WI38 (cell line): ENCODE measurements around the gene RNF220.
"Not testable (repeated sequence)": the region's sequence is repeated elsewhere in the genome, so short reads cannot be mapped to it uniquely, and the experiment has no call there.

ENCODE experiments used
- H3K4me3 ChIP-seq: 2 replicates; pipeline ENCODE4 v1.5.1; 2011; ENCODE audit warnings: low read depth, mild to moderate bottlenecking, control low read depth, low read length
- TF ChIP-seq, protein P1 (sequence below): IDR thresholded peaks from 2 replicates; pipeline ENCODE4 v1.5.1; 2012; ENCODE audit warnings: low read depth, mild to moderate bottlenecking, control low read depth, low read length

RNF220 gene

GRCh38 chr1:44696101-44696500 lies 291.0 kb downstream of the RNF220 start:
- TF ChIP-seq, protein P1, sequence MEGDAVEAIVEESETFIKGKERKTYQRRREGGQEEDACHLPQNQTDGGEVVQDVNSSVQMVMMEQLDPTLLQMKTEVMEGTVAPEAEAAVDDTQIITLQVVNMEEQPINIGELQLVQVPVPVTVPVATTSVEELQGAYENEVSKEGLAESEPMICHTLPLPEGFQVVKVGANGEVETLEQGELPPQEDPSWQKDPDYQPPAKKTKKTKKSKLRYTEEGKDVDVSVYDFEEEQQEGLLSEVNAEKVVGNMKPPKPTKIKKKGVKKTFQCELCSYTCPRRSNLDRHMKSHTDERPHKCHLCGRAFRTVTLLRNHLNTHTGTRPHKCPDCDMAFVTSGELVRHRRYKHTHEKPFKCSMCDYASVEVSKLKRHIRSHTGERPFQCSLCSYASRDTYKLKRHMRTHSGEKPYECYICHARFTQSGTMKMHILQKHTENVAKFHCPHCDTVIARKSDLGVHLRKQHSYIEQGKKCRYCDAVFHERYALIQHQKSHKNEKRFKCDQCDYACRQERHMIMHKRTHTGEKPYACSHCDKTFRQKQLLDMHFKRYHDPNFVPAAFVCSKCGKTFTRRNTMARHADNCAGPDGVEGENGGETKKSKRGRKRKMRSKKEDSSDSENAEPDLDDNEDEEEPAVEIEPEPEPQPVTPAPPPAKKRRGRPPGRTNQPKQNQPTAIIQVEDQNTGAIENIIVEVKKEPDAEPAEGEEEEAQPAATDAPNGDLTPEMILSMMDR = no peak
- H3K4me3 ChIP-seq = no peak overlapping the region

DNA sequence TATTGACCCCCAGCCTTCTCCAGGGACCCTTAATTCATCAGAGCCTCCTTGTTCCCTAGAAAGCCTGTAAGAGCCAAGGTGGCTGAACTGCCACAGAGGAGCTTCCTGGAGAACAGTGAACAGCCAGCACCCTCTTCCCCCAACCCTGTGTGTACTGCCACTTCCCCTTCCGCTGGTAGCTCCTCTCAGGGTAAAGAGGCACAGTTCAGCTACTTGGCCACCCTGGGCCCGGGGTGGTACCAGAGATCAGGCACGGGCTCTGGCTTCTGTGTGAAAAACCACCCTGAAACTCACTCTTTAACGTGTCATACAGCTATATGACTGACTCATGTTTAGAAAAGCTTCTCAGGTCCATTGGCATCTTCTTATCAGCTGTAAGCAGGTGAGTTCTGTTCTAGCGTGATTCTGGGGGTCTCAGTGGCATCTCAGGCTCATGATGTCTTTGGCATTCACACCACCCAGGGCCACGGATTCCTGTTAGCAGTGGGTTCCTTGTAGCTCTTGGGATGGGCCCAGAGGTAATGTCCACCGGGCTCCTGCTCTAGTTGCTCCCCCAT lies 291.8 kb downstream of the RNF220 start:
- no peak overlapping the region for H3K4me3 ChIP-seq
- TF ChIP-seq, protein P1 = no peak

GRCh38 chr1:44698138-44698537 lies 293.1 kb downstream of the RNF220 start:
- H3K4me3 ChIP-seq = no peak overlapping the region
- TF ChIP-seq, protein P1 = no peak

GRCh38 chr1:44699375-44699774 lies 294.3 kb downstream of the RNF220 start:
- H3K4me3 ChIP-seq = not testable (repeated sequence)

GRCh38 chr1:44700573-44700972 lies 295.5 kb downstream of the RNF220 start:
- TF ChIP-seq, protein P1 = no peak
- H3K4me3 ChIP-seq = no peak overlapping the region

DNA sequence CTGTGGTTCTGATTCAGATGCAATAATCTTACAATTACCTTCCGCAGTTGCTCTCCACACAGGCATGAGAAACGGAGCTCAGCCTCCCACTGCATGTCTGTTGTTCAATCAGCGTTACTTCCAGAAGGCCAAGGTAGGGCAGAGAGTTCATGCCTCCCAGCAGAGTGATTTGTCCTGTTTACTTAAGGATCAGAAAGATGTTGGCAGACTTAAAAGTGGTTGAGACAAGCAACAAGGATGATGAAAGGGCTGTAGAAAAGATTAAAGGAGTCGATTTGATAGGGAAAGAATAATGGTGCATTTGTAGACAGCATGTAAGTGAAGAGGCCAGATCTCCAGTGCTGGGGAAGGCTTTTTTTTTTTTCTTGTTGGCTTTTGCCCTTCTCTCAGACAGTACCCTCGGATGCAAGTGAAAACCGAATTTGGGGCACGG lies 296.1 kb downstream of the RNF220 start:
- TF ChIP-seq, protein P1 = no peak
- no peak overlapping the region for H3K4me3 ChIP-seq
